Stomach (tissue), 4 donors: ENCODE results near the gene JCAD.

Source experiments
- EP300 ChIP-seq: sonication (generic); formaldehyde crosslinking; IDR thresholded peaks from one replicate; pipeline ENCODE4 v1.6.1; 2017; ENCODE audit warnings: antibody characterized with exemption
- POLR2AphosphoS5 ChIP-seq, 3 donors: sonication (generic); formaldehyde crosslinking; IDR thresholded peaks; one replicate each; pipeline ENCODE4 v1.6.1; 2016; ENCODE audit warnings: antibody characterized with exemption in 3 of 3
- TF ChIP-seq, protein P1 (sequence below), 7 experiments: fragments of 450-650 bp in 4 of 7; fragments of 200-600 bp in 3 of 7; sonication (generic) in 3 of 7; IDR thresholded peaks; one replicate each; pipeline ENCODE4 v1.5.1; 2016 to 2019; ENCODE audit warnings: antibody characterized with exemption in 7 of 7, control low read depth in 2 of 7, mild to moderate bottlenecking in 1 of 7

DNA sequence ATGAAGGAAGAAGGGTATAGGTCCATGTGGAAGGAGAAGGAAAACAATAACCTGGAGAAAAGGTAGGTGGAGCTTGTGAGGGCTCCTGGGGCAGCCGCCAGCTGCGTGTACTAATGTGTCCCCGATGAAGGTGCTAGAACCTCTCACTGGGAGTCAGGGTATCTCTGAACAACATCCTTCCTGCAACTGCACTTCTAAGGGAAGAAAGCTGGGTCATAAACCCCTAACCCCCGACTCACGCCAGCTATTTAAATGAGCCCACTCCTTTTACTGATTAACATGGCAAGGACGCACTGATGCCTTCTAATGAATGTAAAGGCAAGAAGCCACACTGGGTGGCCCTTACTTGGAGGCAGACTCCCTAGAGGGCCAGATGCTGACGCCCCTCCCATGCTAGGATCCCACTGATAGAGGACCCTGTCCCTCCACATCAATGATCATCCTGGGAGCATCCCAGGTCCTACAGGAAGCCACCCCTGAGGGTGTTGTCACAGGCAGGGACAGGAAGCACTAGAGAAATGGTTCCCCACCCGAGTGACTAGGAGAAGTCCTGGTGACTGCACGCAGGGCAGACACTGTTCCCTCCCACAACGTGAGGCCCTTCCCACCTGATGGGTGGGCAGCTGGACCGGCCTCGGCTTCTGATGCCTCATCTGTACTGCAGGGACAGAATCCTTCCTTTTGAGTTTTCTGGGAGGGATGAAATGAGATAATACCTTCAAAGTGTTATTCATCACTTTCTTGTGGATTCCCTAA, 20.4 kb downstream of the JCAD start:
- TF ChIP-seq, protein P1, sequence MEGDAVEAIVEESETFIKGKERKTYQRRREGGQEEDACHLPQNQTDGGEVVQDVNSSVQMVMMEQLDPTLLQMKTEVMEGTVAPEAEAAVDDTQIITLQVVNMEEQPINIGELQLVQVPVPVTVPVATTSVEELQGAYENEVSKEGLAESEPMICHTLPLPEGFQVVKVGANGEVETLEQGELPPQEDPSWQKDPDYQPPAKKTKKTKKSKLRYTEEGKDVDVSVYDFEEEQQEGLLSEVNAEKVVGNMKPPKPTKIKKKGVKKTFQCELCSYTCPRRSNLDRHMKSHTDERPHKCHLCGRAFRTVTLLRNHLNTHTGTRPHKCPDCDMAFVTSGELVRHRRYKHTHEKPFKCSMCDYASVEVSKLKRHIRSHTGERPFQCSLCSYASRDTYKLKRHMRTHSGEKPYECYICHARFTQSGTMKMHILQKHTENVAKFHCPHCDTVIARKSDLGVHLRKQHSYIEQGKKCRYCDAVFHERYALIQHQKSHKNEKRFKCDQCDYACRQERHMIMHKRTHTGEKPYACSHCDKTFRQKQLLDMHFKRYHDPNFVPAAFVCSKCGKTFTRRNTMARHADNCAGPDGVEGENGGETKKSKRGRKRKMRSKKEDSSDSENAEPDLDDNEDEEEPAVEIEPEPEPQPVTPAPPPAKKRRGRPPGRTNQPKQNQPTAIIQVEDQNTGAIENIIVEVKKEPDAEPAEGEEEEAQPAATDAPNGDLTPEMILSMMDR (IDR thresholded peaks at IDR 0.05), result no peak
- TF ChIP-seq EP300 (no peak), POLR2AphosphoS5 (IDR thresholded peaks at IDR 0.05) (no peak)
